ENCODE data around the gene PRDM13. TPM values are rescaled to one million over a fixed set of nuclear protein-coding genes. Genes with fewer than 3 reads are reported as not detected.

PRDM13 gene
- total RNA-seq, 2 donors from 2014 or later, result not detected

GRCh38 chr6:99662616-99663015 is 56.0 kb downstream of the PRDM13 start:
- Histone ChIP-seq H3K27ac (no peak overlapping the region), H3K27me3 (no peaks in the 10 kb centered on the region), H3K36me3 (no peaks in the 10 kb centered on the region), H3K9me3 (no peaks in the 10 kb centered on the region), H3K4me3 (no peak overlapping the region), H3K4me1 (no peaks in the 10 kb centered on the region)
- DNase-seq (ENCODE audit: low spot score), result no peak
- no peak for TF ChIP-seq CTCF (IDR thresholded peaks at IDR 0.05)

Other genes with a start within 250 kb of the PRDM13 start
- 10 to 100 TPM in 1 of 2 donors, 1 to 10 TPM in 1; 8.8 to 15.1 TPM for gene COQ3, start 212.6 kb upstream of the PRDM13 start, total RNA-seq
- 10 to 100 TPM; 25.0 to 47.8 TPM for gene PNISR, start 181.5 kb upstream of the PRDM13 start, total RNA-seq
- gene USP45, start 91.4 kb upstream of the PRDM13 start, total RNA-seq, result 10 to 100 TPM in 1 of 2 donors, 1 to 10 TPM in 1; 7.0 to 10.9 TPM
- gene CCNC, start 38.2 kb upstream of the PRDM13 start, total RNA-seq, result 10 to 100 TPM; 17.6 to 23.1 TPM